Lower leg skin (tissue), 3 donors: Measurements from ENCODE around the gene MICAL2.

ENCODE experiments used
- CTCF ChIP-seq, 3 donors: fragments of 450-650 bp; IDR thresholded peaks; one replicate each; pipeline ENCODE4 v1.5.1; 2016; ENCODE audit warnings: antibody characterized with exemption in 3 of 3, mild to moderate bottlenecking in 3 of 3, moderate library complexity in 2 of 3
- POLR2A ChIP-seq, 2 donors: fragments of 450-650 bp; IDR thresholded peaks; one replicate each; pipeline ENCODE4 v1.6.1; 2016 to 2017; ENCODE audit warnings: antibody characterized with exemption in 2 of 2, mild to moderate bottlenecking in 1 of 2, moderate library complexity in 1 of 2

DNA sequence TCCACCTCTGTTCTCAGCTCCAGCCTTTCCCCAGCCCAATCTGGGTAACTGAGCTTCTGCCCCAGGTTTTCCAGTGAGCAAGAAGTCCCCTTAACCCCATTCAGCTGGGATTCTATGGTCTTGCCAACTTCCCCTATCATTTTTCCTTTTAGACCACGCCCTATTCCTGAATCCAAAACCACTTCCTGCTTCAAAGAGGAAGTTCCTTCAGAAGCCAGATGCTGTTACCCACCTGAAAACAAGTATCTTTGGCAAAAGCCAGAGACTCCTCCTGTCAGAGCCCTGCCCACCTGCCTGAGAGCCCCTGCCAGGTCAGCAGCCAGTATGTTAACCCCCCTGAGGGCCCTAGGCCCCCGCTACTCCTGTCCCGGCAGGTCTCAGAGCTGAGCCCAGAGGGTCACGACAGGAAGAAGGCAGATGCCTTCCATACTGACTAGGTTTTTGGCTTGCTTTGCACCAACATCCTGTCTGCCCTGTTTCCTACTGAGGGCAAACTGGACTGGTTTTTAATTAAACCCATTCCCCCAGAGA is 20.3 kb upstream of the MICAL2 start:
- TF ChIP-seq POLR2A (IDR thresholded peaks at IDR 0.05) = no peak
- TF ChIP-seq CTCF (IDR thresholded peaks at IDR 0.05) = no peak
